ENCODE results near the gene SMIM32. TPM values are rescaled to one million over a fixed set of nuclear protein-coding genes. Genes with fewer than 3 reads are reported as not detected.

Gene SMIM32
- total and polyA plus RNA-seq, 12 donors: not detected

DNA sequence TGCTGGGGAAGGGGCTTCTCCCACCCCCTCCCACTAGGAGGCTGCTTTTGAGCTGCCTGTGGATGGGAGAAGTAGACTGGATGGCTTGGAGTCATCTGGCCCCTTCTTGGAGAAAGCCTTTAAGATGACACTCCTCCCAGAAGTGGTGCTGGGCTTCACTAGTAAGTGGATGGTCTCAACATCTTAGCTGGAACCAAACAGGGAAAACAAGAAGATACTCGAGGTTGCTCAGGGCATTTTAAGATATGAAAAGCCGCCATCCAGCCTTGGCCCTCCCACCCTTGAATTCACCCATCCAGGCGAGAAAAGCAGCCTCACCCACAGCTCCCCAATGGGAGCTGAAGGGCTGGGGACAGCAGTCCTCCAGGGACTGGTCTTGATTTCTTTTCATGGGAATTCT is 7.8 kb upstream of the SMIM32 start:
- Histone ChIP-seq H3K9me3 (peaks cover 0 to 8% (median 0%) of the 10 kb centered on the region in 11 donors), H3K4me1 (no peaks in the 10 kb centered on the region), H3K27me3 (peaks cover 0 to 42% (median 18%) of the 10 kb centered on the region in 7 donors), H3K4me3 (no peak overlapping the region), H3K27ac (no peak overlapping the region), H3K36me3 (no peaks in the 10 kb centered on the region)
- ATAC-seq (no peak), DNase-seq (no peak)
- no peak for TF ChIP-seq CTCF (IDR thresholded peaks at IDR 0.05)
- 63 to 67% methylated on average over 3 of the region's 3 CpGs for WGBS, 2 donors
- intact Hi-C loops (cut with DNase I): no loop called here

DNA sequence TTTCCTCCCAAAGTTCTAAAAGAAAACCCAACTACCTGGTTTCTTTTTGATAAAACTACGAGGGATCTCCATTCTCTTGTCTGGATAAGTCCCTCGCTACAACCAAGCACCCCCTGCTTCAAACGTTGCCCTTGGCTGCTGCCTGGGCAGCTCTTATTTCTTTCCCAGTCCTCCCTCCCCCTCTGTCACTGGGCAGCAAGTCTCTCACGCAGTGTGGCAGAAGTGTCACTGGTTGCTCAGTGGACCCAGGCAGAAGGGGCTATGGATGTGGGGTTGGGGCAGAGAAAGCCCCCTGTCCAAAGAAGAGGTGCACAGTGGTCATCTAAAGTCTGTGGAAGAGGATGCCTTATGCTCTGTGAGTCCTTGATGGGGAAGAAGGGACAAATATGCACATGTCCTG is 7.2 kb upstream of the SMIM32 start:
- 70 to 79% methylated on average over 4 of the region's 4 CpGs for WGBS, 2 donors
- H3K9me3 ChIP-seq: peaks cover 0 to 2% (median 0%) of the 10 kb centered on the region in 11 donors
- H3K27ac ChIP-seq: no peak overlapping the region
- no peak for TF ChIP-seq CTCF (IDR thresholded peaks at IDR 0.05)
- DNase-seq: no peak
- H3K4me1 ChIP-seq: no peaks in the 10 kb centered on the region
- intact Hi-C loops (cut with DNase I): no loop called here
- no peaks in the 10 kb centered on the region for H3K36me3 ChIP-seq
- peaks cover 0 to 42% (median 22%) of the 10 kb centered on the region in 7 donors for H3K27me3 ChIP-seq
- H3K4me3 ChIP-seq: no peak overlapping the region
- ATAC-seq: no peak

GRCh38 chr5:136199408-136199807 is 6.4 kb upstream of the SMIM32 start:
- ATAC-seq (no peak), DNase-seq (no peak)
- H3K27me3 ChIP-seq: peaks cover 0 to 46% (median 28%) of the 10 kb centered on the region in 7 donors
- TF ChIP-seq CTCF (IDR thresholded peaks at IDR 0.05): no peak
- no peak overlapping the region for H3K4me3 ChIP-seq
- 91 to 92% methylated on average over 7 of the region's 7 CpGs for WGBS, 2 donors
- H3K36me3 ChIP-seq: no peaks in the 10 kb centered on the region
- no peaks in the 10 kb centered on the region for H3K9me3 ChIP-seq
- intact Hi-C loops (cut with DNase I): loop anchor here in 1 of 10 donors (10.0 kb wide), 1 partner anchor 245 kb away; the partner anchor contains the start of gene LECT2
- H3K4me1 ChIP-seq: no peaks in the 10 kb centered on the region
- no peak overlapping the region for H3K27ac ChIP-seq

DNA sequence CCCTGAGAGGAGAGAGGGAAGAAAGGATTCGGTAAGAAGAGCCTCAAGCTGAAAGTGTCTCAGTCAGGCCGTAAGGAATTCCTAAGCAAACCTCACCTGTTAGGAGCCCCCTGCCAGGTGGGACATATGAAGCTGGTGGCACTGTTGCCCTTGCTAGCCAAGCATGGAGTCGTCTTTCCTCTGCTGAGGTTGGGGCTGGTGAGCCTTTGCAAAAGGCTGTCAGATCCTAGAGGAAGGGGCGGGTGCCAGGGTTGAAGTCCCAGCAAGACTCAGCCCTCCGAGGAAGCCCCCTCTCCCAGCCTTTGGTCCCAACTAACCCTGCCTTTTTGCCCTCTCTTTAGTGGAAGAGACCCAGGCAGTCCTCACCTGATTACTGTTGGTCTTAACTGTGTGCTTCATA is 5.5 kb upstream of the SMIM32 start:
- intact Hi-C loops (cut with DNase I): loop anchor here in 1 of 10 donors (10.0 kb wide), 1 partner anchor 244 kb away; the partner anchor contains the start of gene LECT2
- H3K4me1 ChIP-seq: peaks cover 0 to 2% (median 0%) of the 10 kb centered on the region in 9 donors
- no peaks in the 10 kb centered on the region for H3K9me3 ChIP-seq
- 83 to 88% methylated on average over 5 of the region's 5 CpGs for WGBS, 2 donors
- no peak for TF ChIP-seq CTCF (IDR thresholded peaks at IDR 0.05)
- no peaks in the 10 kb centered on the region for H3K36me3 ChIP-seq
- DNase-seq: no peak
- H3K4me3 ChIP-seq: no peak overlapping the region
- ATAC-seq: no peak
- peaks cover 0 to 56% (median 33%) of the 10 kb centered on the region in 7 donors for H3K27me3 ChIP-seq
- no peak overlapping the region for H3K27ac ChIP-seq
